SU-DHL-6 (cell line): ENCODE data around the gene SULT1C4.

Experiments used
- H2AFZ ChIP-seq: fragments of 200-600 bp; sonication (generic); 2 replicates; pipeline ENCODE4 v1.6.1; 2014; ENCODE audit warnings: low read depth, mild to moderate bottlenecking, moderate library complexity, mixed read lengths, antibody characterized with exemption, low read length; ENCODE audit not compliant: severe bottlenecking
- H3F3A ChIP-seq: fragments of 200-600 bp; shearing (Covaris generic); 2 replicates; pipeline ENCODE4 v1.6.0; 2016; ENCODE audit warnings: antibody characterized with exemption, mild to moderate bottlenecking; ENCODE audit not compliant: insufficient read depth
- H3K27ac ChIP-seq: fragments of 200-600 bp; sonication (generic); 2 replicates; pipeline ENCODE4 v1.5.1; 2016; ENCODE audit warnings: low read depth, mild to moderate bottlenecking, low read length, moderate library complexity, mixed read lengths
- H3K27me3 ChIP-seq: fragments of 200-600 bp; sonication (generic), shearing (Covaris generic); 2 replicates; pipeline ENCODE4 v1.6.0; 2014; ENCODE audit warnings: mild to moderate bottlenecking, low read length
- H3K36me3 ChIP-seq: fragments of 200-600 bp; sonication (generic); 2 replicates; pipeline ENCODE4 v1.6.1; 2014; ENCODE audit warnings: mild to moderate bottlenecking, low read length, mixed read lengths
- H3K4me2 ChIP-seq: fragments of 300-600, 200-600 bp; shearing (Covaris generic), sonication (generic); 2 replicates; pipeline ENCODE4 v1.6.0; 2014; ENCODE audit warnings: low read length, low read depth, mild to moderate bottlenecking; ENCODE audit not compliant: poor library complexity, severe bottlenecking
- H3K4me3 ChIP-seq: fragments of 200-600 bp; sonication (generic); 2 replicates; pipeline ENCODE4 v1.5.1; 2014; ENCODE audit warnings: antibody characterized with exemption, low read length, mild to moderate bottlenecking, mixed read lengths; ENCODE audit not compliant: insufficient read depth, poor library complexity, severe bottlenecking
- H3K79me2 ChIP-seq: fragments of 200-600 bp; sonication (generic); 2 replicates; pipeline ENCODE4 v1.6.1; 2014; ENCODE audit warnings: mild to moderate bottlenecking, low read length, moderate library complexity; ENCODE audit not compliant: insufficient read depth
- H3K9ac ChIP-seq: fragments of 200-600 bp; sonication (generic); 2 replicates; pipeline ENCODE4 v1.7.0; 2014; ENCODE audit warnings: mild to moderate bottlenecking, low read length
- H3K9me2 ChIP-seq: fragments of 200-600 bp; sonication (generic); replicated peaks from 2 replicates; pipeline ENCODE4 v1.6.1; 2014; ENCODE audit warnings: low read length; ENCODE audit not compliant: insufficient read depth
- H3K9me3 ChIP-seq: fragments of 200-600 bp; sonication (generic); 2 replicates; pipeline ENCODE4 v1.6.1; 2014; ENCODE audit warnings: low read length, mixed read lengths; ENCODE audit not compliant: insufficient read depth
- H4K20me1 ChIP-seq: fragments of 200-600 bp; sonication (generic); 2 replicates; pipeline ENCODE4 v1.6.1; 2014; ENCODE audit warnings: low read depth, mild to moderate bottlenecking, antibody characterized with exemption, low read length, moderate library complexity, mixed read lengths
- EZH2phosphoT487 ChIP-seq: fragments of 200-600 bp; sonication (generic), shearing (Covaris generic); conservative IDR thresholded peaks from 2 replicates; pipeline ENCODE4 v1.6.1; 2018; ENCODE audit warnings: mild to moderate bottlenecking, antibody characterized with exemption, low read length, moderate library complexity, mixed read lengths
- TF ChIP-seq, protein P1 (sequence below): fragments of 200-600 bp; sonication (generic); IDR thresholded peaks from one replicate; pipeline ENCODE4 v1.5.1; 2017; ENCODE audit warnings: antibody characterized with exemption, mild to moderate bottlenecking, low read length, moderate library complexity; ENCODE audit not compliant: insufficient read depth, poor library complexity, severe bottlenecking

SULT1C4 gene

DNA sequence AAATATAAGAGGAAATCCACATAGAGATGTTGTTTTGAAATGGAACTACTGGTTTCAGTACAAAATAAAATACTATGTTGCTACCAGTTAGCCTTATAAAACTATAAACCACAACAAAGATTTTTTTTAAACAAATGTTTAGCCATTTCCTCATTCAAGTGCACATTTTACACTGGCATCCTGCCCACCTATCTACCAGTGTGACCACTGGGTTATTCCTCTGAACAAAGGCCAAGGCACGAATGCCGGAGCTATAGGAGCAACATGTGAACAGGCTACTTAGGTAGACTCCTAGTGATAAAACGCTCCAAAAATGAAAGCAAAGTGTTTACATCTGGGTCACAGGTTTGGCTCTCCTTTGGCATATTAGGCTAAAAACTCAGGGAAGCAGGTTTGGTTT is 31.8 kb upstream of the SULT1C4 start:
- no peak overlapping the region for H3K4me3 ChIP-seq
- no peak overlapping the region for H3K4me2 ChIP-seq
- H3K27ac ChIP-seq = no peak overlapping the region
- no peak overlapping the region for H3K9ac ChIP-seq
- H3K27me3 ChIP-seq = no peaks in the 10 kb centered on the region
- no peaks in the 10 kb centered on the region for H3K9me3 ChIP-seq
- H2AFZ ChIP-seq = no peak overlapping the region
- H3K79me2 ChIP-seq = no peaks in the 10 kb centered on the region
- H4K20me1 ChIP-seq = no peaks in the 10 kb centered on the region
- H3K36me3 ChIP-seq = no peaks in the 10 kb centered on the region
- no peaks in the 10 kb centered on the region for H3K9me2 ChIP-seq
- TF ChIP-seq EZH2phosphoT487 = no peak
- TF ChIP-seq, protein P1, sequence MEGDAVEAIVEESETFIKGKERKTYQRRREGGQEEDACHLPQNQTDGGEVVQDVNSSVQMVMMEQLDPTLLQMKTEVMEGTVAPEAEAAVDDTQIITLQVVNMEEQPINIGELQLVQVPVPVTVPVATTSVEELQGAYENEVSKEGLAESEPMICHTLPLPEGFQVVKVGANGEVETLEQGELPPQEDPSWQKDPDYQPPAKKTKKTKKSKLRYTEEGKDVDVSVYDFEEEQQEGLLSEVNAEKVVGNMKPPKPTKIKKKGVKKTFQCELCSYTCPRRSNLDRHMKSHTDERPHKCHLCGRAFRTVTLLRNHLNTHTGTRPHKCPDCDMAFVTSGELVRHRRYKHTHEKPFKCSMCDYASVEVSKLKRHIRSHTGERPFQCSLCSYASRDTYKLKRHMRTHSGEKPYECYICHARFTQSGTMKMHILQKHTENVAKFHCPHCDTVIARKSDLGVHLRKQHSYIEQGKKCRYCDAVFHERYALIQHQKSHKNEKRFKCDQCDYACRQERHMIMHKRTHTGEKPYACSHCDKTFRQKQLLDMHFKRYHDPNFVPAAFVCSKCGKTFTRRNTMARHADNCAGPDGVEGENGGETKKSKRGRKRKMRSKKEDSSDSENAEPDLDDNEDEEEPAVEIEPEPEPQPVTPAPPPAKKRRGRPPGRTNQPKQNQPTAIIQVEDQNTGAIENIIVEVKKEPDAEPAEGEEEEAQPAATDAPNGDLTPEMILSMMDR = no peak
- H3F3A ChIP-seq = no peaks in the 10 kb centered on the region

DNA sequence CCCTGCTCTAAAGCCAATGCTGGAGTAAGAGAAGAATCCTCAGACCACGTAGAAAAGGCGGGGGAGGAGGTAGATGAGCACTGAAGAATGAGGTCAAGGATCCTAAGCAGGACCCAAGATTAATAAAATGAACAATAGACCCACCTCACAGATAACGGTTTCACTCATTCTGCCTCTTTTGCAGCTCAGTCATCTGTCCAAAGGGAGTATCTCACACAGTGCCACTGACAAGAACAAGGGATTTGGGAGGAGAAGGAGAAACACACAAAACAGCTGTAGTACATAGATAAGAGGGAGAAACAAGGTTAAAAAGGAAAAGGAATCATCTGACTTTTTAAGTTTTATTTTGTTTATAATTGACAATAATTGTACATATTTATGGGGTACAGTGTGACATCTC is 30.9 kb upstream of the SULT1C4 start:
- TF ChIP-seq, protein P1 = no peak
- TF ChIP-seq EZH2phosphoT487 = no peak

DNA sequence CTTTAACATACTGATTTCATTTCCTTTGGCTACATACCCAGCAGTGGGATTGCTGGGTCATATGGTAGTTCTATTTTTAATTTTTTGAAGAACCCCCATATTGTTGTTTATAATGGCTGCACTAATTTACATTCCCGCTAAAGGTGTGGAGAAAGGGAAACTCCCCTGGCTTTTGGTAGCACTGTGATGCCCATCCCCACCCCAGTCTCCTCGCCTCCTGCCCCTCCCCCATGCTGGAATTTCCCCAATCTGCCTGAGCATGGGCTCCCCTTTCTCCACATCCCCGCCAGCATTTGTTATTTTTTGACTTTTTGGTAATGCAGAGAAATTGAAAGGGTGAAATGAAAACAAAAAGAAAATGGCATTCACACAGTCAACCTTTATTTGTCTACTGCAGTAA is 30.0 kb upstream of the SULT1C4 start:
- Histone ChIP-seq H3K4me2 (no peak overlapping the region), H3K9ac (no peak overlapping the region), H3K4me3 (no peak overlapping the region), H3K36me3 (no peaks in the 10 kb centered on the region), H3K79me2 (no peaks in the 10 kb centered on the region), H3F3A (no peaks in the 10 kb centered on the region), H3K9me3 (no peaks in the 10 kb centered on the region), H2AFZ (no peak overlapping the region), H3K9me2 (no peaks in the 10 kb centered on the region), H4K20me1 (no peaks in the 10 kb centered on the region), H3K27ac (no peak overlapping the region), H3K27me3 (no peaks in the 10 kb centered on the region)
- no peak for TF ChIP-seq EZH2phosphoT487
- TF ChIP-seq, protein P1 = no peak

More for the DNA sequence above, 30.9 kb upstream of the SULT1C4 start:
- Histone ChIP-seq H3K9me2 (no peaks in the 10 kb centered on the region), H3K9me3 (no peaks in the 10 kb centered on the region), H3K27me3 (no peaks in the 10 kb centered on the region), H3K36me3 (no peaks in the 10 kb centered on the region), H4K20me1 (no peaks in the 10 kb centered on the region), H3K27ac (no peak overlapping the region), H3K79me2 (no peaks in the 10 kb centered on the region), H3F3A (no peaks in the 10 kb centered on the region), H3K9ac (no peak overlapping the region), H3K4me2 (no peak overlapping the region), H2AFZ (no peak overlapping the region), H3K4me3 (no peak overlapping the region)
